GM12892 (cell line): ENCODE data around the gene CCR3.

Source experiments
- POLR2A ChIP-seq: IDR thresholded peaks from 2 replicates; pipeline ENCODE4 v1.6.1; 2011; ENCODE audit warnings: low read depth, low read length, control low read depth
- POLR2AphosphoS5 ChIP-seq: IDR thresholded peaks from 2 replicates; pipeline ENCODE4 v1.6.1; 2011; ENCODE audit warnings: low read depth, low read length, control low read depth
- TAF1 ChIP-seq: IDR thresholded peaks from 2 replicates; pipeline ENCODE4 v1.6.1; 2011; ENCODE audit warnings: low read depth, mild to moderate bottlenecking, control low read depth, low read length, borderline replicate concordance

GRCh38 chr3:46270474-46270873 is 28.2 kb downstream of the CCR3 start:
- TF ChIP-seq POLR2AphosphoS5 (no peak), POLR2A (no peak), TAF1 (no peak)
